GM13976 (cell line): ENCODE data around the gene WASF3.

ENCODE experiments used
- DNase-seq: peaks from one replicate; pipeline ENCODE4 v3.0.0; 2012; ENCODE audit warnings: low spot score
- CTCF ChIP-seq: IDR thresholded peaks from 2 replicates; pipeline ENCODE4 v1.5.1; 2012; ENCODE audit warnings: borderline replicate concordance, mild to moderate bottlenecking; ENCODE audit not compliant: insufficient read depth; ENCODE audit errors: extremely low read depth, missing control alignments, control extremely low read depth
- in situ Hi-C: fragments of 300-500 bp; cut with MboI; formaldehyde crosslinking; loops from one replicate; pipeline ENCODE4 v1.12.0; 2022; ENCODE audit warnings: low sequenced_read_pairs, mixed read lengths, inconsistent platforms; ENCODE audit not compliant: unreplicated experiment

WASF3 gene

DNA sequence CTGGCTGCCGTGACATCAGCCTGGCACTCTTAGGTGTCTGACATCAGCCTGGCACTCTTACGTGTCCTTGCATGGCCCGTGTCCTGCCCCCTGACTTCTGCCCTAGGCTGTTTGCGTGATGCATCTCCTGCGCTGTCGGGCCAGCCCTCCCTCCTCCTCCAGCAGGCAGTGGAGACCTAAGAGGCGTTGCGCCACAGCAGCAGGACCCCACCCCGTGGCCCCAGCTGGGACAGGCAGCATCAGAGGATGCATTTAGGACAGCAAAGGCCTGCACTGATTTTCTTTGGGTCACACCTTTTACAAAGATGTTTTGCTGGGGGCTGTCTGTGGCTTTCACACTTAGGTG is 137.8 kb downstream of the WASF3 start:
- no peak for TF ChIP-seq CTCF
- no peak for DNase-seq
- in situ Hi-C loops, result loop anchor here (10.0 kb wide), 1 partner anchor 511 kb away; no protein-coding TSS in a partner anchor

GRCh38 chr13:26695891-26696311 is 138.4 kb downstream of the WASF3 start:
- no peak for DNase-seq
- no peak for TF ChIP-seq CTCF
- in situ Hi-C loops, result loop anchor here (10.0 kb wide), 1 partner anchor 511 kb away; no protein-coding TSS in a partner anchor

GRCh38 chr13:26697069-26697955 is 139.8 kb downstream of the WASF3 start:
- in situ Hi-C loops, result loop anchor here (10.0 kb wide), 1 partner anchor 513 kb away; no protein-coding TSS in a partner anchor

GRCh38 chr13:26698392-26699196 is 141.1 kb downstream of the WASF3 start:
- in situ Hi-C loops, result loop anchor here (10.0 kb wide), 1 partner anchor 514 kb away; no protein-coding TSS in a partner anchor
- TF ChIP-seq CTCF, result peak; percentile 93
- peak; percentile 88 for DNase-seq

More at GRCh38 chr13:26697069-26697955, 139.8 kb downstream of the WASF3 start:
- DNase-seq, result no peak
- TF ChIP-seq CTCF, result no peak

DNA sequence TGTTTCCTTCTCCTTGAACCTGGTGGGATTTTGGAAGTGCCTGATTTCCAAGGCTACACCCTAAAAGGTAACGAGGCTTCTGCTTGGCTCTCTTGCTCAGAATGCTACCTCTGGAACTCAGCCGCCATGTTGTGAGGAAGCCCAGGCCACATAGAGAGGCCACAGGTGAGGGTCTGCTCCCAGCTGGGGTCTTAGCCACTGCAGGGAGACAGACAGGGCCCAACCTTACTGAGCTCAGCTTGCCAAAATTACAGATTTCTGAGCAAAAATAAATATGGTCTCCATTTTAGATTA is 141.7 kb downstream of the WASF3 start:
- DNase-seq, result no peak
- no peak for TF ChIP-seq CTCF
- in situ Hi-C loops, result loop anchor here (10.0 kb wide), 1 partner anchor 514 kb away; no protein-coding TSS in a partner anchor

DNA sequence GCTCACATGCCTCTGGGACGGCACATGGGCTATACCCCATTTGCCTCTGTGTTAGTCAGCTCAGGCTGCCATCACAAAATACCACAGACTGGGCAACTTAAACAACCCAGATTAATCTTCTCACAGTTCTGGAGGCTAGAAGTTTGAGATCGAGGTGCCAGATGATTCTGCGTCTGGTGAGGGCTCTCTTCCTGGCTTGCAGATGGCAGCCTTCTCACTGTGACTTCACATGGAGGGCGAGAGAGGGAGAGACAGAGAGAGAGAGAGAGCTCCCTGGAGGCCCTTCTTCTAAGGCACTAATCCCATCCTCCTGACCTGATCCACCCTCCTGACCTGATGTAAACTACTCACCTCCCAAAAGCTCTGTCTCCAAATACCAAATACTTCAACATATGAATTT is 148.1 kb downstream of the WASF3 start:
- no peak for TF ChIP-seq CTCF
- in situ Hi-C loops, result no loop called here
- no peak for DNase-seq
